Astrocyte (in vitro differentiated cells and primary cell): Measurements from ENCODE around the gene E2F1.

Experiments used
- EZH2 ChIP-seq: IDR thresholded peaks from 2 replicates; pipeline ENCODE4 v1.6.1; 2012; ENCODE audit warnings: mild to moderate bottlenecking, low read length, inconsistent platforms; ENCODE audit not compliant: insufficient read depth
- TF ChIP-seq, protein P1 (sequence below): IDR thresholded peaks from 2 replicates; pipeline ENCODE4 v1.5.1; 2011; ENCODE audit warnings: low read depth, mild to moderate bottlenecking, inconsistent platforms, low read length, moderate library complexity; ENCODE audit not compliant: insufficient read depth

DNA sequence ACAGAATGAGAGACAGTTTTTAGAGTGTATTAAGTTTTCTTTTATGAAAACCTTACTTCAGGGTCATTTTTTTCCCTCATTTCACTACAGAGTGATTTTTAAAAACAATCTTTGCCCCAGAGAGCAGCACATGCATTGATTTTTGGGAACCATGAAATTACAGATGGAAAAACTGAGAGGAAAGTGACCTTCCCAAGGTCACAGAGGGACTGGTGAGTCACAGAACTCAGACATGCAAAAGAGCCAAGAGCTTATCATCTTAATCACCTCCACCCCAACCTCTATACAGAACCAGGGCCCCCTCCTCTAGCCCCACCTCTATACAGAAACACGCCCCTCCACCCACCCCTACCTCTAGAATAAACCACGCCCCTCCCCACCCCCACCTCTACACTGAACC lies 23.2 kb upstream of the E2F1 start:
- TF ChIP-seq, protein P1, sequence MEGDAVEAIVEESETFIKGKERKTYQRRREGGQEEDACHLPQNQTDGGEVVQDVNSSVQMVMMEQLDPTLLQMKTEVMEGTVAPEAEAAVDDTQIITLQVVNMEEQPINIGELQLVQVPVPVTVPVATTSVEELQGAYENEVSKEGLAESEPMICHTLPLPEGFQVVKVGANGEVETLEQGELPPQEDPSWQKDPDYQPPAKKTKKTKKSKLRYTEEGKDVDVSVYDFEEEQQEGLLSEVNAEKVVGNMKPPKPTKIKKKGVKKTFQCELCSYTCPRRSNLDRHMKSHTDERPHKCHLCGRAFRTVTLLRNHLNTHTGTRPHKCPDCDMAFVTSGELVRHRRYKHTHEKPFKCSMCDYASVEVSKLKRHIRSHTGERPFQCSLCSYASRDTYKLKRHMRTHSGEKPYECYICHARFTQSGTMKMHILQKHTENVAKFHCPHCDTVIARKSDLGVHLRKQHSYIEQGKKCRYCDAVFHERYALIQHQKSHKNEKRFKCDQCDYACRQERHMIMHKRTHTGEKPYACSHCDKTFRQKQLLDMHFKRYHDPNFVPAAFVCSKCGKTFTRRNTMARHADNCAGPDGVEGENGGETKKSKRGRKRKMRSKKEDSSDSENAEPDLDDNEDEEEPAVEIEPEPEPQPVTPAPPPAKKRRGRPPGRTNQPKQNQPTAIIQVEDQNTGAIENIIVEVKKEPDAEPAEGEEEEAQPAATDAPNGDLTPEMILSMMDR = no peak
- TF ChIP-seq EZH2 = no peak
